Left ventricle myocardium inferior (tissue), 1 donor: ENCODE data around the gene UMPS. TPM values are rescaled to one million over a fixed set of nuclear protein-coding genes. Genes with fewer than 3 reads are reported as not detected.

Experiments used
- DNase-seq: peaks from one replicate; pipeline ENCODE4 v3.0.0-alpha.2; 2020
- H3K27ac ChIP-seq: fragments of 200-600 bp; replicated peaks from 2 replicates; pipeline ENCODE4 v1.8.0; 2021
- H3K27me3 ChIP-seq: fragments of 200-600 bp; 2 replicates; pipeline ENCODE4 v1.8.0; 2021; ENCODE audit warnings: low read depth
- H3K36me3 ChIP-seq: fragments of 200-600 bp; 2 replicates; pipeline ENCODE4 v1.8.0; 2021
- H3K4me1 ChIP-seq: fragments of 200-600 bp; 2 replicates; pipeline ENCODE4 v1.8.0; 2021
- H3K4me3 ChIP-seq: fragments of 200-600 bp; 2 replicates; pipeline ENCODE4 v1.8.0; 2021; ENCODE audit warnings: mild to moderate bottlenecking, moderate library complexity
- H3K9me3 ChIP-seq: fragments of 200-600 bp; replicated peaks from 2 replicates; pipeline ENCODE4 v1.8.0; 2021
- intact Hi-C: fragments of 100-400 bp; cut with micrococcal nuclease; formaldehyde crosslinking; loops from one replicate; pipeline ENCODE4 v1.11.0; 2022
- microRNA-seq: library from miRNA; unstranded; fragments of <30 nt; microRNA quantifications from one replicate; pipeline ENCODE4 v1.2.0, GENCODE V29; 2020
- total RNA-seq: library from RNA; stranded (reverse); fragmentation: NEBNext Ultra II Directional; extraction: Animal tissue kit (Norgen Biotek cat#: 25700); gene quantifications from one replicate; pipeline ENCODE4 v1.2.1, GENCODE V29; 2021
- TF ChIP-seq, protein P1 (sequence below): fragments of 200-600 bp; IDR thresholded peaks from 2 replicates; pipeline ENCODE4 v1.8.0; 2021; ENCODE audit warnings: antibody characterized with exemption, mild to moderate bottlenecking, borderline replicate concordance
- donor health status: DM: no; HTN: yes; CAD: no; lungs with severe emphysema.

UMPS gene
- total RNA-seq, 1 donor from 2014 or later: 9.0 TPM

GRCh38 chr3:124792341-124793040, 62.2 kb downstream of the UMPS start:
- peaks cover 36% of the 10 kb centered on the region for H3K36me3 ChIP-seq
- intact Hi-C loops: no loop called here
- H3K27ac ChIP-seq: peak overlapping the region; percentile 71
- peaks cover 55% of the 10 kb centered on the region for H3K4me1 ChIP-seq
- no peaks in the 10 kb centered on the region for H3K27me3 ChIP-seq
- H3K9me3 ChIP-seq: no peaks in the 10 kb centered on the region
- TF ChIP-seq, protein P1, sequence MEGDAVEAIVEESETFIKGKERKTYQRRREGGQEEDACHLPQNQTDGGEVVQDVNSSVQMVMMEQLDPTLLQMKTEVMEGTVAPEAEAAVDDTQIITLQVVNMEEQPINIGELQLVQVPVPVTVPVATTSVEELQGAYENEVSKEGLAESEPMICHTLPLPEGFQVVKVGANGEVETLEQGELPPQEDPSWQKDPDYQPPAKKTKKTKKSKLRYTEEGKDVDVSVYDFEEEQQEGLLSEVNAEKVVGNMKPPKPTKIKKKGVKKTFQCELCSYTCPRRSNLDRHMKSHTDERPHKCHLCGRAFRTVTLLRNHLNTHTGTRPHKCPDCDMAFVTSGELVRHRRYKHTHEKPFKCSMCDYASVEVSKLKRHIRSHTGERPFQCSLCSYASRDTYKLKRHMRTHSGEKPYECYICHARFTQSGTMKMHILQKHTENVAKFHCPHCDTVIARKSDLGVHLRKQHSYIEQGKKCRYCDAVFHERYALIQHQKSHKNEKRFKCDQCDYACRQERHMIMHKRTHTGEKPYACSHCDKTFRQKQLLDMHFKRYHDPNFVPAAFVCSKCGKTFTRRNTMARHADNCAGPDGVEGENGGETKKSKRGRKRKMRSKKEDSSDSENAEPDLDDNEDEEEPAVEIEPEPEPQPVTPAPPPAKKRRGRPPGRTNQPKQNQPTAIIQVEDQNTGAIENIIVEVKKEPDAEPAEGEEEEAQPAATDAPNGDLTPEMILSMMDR: no peak
- no peak for DNase-seq
- no peak overlapping the region for H3K4me3 ChIP-seq

DNA sequence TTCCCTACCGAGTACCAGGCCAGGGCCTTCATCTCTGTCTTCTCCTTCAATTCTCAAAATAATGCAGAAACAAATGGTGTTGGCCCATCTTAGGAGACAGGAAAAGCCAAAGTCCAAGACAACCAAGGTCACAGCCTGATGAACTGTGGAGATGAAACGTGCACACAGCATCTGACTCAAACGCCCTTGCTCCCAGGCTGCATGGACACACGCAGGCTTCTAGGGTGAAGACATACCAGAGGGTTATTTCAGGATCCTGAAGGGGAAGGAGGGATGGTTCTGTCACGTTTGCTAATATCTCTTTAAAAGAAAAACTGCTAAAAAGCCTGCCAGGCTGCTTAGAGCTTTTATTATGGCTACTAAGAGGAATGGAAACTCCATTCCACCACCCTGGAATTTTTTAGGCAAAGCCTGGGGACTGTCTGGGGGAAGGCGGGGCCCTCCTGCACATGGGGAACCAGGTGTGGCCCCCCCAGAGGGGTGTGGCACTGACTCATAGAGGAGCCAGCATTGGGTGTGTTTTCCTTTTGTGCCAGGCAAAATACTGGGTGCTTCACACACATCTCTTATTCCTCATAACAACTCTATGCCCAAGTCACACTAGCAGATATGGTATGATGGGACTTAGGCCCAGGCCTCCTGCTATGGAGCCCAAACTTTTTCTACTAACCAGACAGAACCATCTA, 62.9 kb downstream of the UMPS start:
- TF ChIP-seq, protein P1: no peak
- intact Hi-C loops: no loop called here
- H3K9me3 ChIP-seq: no peaks in the 10 kb centered on the region
- DNase-seq: no peak
- H3K27me3 ChIP-seq: no peaks in the 10 kb centered on the region
- H3K36me3 ChIP-seq: peaks cover 36% of the 10 kb centered on the region
- peak overlapping the region; percentile 71 for H3K27ac ChIP-seq
- H3K4me3 ChIP-seq: no peak overlapping the region
- peaks cover 48% of the 10 kb centered on the region for H3K4me1 ChIP-seq

- no peak for DNase-seq
- Histone ChIP-seq H3K36me3 (peaks cover 36% of the 10 kb centered on the region), H3K4me1 (peaks cover 50% of the 10 kb centered on the region), H3K27ac (no peak overlapping the region), H3K27me3 (no peaks in the 10 kb centered on the region), H3K9me3 (no peaks in the 10 kb centered on the region), H3K4me3 (no peak overlapping the region)
- TF ChIP-seq, protein P1: no peak
- intact Hi-C loops: no loop called here
Observed at GRCh38 chr3:124796477-124796876, 66.2 kb downstream of the UMPS start.

DNA sequence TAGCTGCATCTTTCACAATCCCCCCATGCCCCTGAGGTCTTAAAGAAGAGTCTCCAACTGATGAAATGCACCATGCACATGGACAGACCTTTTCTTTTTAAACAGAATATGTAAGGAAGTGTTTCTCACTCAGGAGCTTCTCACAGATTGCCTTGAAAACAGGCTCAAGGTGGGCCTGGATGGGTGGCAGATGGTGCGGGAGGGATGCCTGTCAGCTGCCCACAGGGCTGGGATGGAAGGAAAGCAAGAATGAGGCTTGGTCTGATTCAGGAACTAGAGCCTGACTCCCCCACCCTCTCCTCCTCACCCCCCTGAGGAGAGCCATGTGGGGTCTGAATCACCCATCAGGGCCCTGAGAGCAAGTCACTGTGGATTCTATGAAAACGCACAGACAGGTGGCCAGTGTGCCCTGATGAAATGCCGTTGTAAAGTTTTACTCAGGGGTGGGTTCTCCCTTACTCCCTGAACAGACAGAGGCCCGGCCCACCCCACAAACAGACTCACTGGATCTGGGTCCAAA, 67.2 kb downstream of the UMPS start:
- Histone ChIP-seq H3K9me3 (no peaks in the 10 kb centered on the region), H3K4me1 (peaks cover 50% of the 10 kb centered on the region), H3K4me3 (no peak overlapping the region), H3K36me3 (peaks cover 36% of the 10 kb centered on the region), H3K27ac (no peak overlapping the region), H3K27me3 (no peaks in the 10 kb centered on the region)
- TF ChIP-seq, protein P1: no peak
- no peak for DNase-seq
- intact Hi-C loops: no loop called here

Small RNAs within 50 kb of the gene (microRNA-seq; reads per million reads assigned to microRNA genes)
- gene MIR544B: 1.2 reads per million

Other genes with a start within 250 kb of the UMPS start
- 122 TPM for gene ITGB5, start 156.9 kb downstream of the UMPS start, total RNA-seq
- 0.08 TPM for gene MUC13, start 204.3 kb downstream of the UMPS start, total RNA-seq